Activated naive CD8-positive, alpha-beta T cell treated with anti-CD3 and anti-CD28 coated beads, Interleukin-2, amount 50 U/mL, for 16 hours (primary cell): ENCODE results near the gene KIAA1217.

Experiments used
- DNase-seq: peaks from one replicate; pipeline ENCODE4 v3.0.0-alpha.2; 2020; ENCODE audit warnings: low read depth, low spot score

KIAA1217 gene

GRCh38 chr10:24501056-24501711 is 292.2 kb downstream of the KIAA1217 start:
- DNase-seq: no peak

GRCh38 chr10:24502006-24502405 is 293.1 kb downstream of the KIAA1217 start:
- DNase-seq: no peak

- no peak for DNase-seq
Observed at GRCh38 chr10:24502801-24503460, 294.0 kb downstream of the KIAA1217 start.

DNA sequence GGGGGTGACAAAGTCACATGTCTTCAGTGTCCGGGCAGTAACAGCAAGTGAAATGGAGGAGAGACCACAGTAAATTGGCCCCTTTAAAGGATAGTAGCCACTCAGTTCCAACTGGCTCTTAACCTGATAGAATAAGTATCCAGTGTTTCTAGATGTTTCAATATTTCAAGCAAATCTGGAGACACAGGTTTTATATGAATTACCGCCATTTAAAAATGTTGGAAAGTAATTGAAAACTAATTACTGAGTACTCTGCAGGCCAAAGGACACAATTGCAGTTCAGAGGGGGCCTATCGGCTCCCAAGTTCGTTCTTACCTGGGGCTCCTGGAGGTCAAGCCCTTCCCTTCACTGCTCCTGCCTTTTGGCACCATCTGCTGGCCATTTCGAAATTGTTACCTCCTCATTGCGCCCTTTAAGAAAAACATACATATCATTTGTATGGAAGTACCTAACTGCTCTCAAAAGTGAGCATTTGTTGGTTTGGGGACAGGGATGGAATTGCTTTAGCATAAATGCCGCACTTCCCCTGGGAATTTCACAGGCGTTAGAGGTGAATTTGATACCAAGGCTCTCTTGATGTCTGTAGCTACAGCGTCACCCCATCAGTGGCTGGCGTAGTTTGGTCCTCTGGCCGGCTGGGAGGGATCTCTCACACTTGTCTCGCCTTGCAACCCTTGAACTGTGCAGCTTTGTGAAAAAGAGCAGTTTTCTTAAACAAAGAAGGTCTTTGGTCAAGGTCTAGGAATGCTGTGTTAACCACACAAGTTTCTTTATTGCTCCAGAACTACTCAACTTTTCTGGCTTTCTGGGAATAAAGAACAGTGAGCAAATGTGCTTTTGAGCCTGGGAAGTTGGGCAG is 294.8 kb downstream of the KIAA1217 start:
- no peak for DNase-seq

DNA sequence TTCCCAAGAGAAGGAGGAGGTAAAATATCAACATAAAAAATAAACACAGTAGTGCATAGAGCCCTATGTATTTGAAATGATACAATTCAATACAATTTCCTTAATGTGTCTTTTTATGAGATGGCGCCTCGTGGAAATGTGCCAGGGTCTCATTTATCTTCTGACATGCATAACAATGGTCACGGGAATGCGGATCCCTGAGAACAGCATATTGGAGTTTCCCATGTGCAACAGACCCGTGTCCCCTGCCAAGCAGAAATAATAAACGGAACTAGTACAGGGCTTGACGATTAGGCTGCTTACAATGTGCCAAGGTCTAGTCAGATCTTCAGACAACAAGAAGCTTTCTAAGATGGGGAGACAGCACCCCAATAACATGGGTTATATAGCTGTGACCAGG is 296.8 kb downstream of the KIAA1217 start:
- no peak for DNase-seq

- no peak for DNase-seq
Observed at GRCh38 chr10:24513155-24513554, 304.2 kb downstream of the KIAA1217 start.

GRCh38 chr10:24515481-24515880 is 306.5 kb downstream of the KIAA1217 start:
- no peak for DNase-seq

DNA sequence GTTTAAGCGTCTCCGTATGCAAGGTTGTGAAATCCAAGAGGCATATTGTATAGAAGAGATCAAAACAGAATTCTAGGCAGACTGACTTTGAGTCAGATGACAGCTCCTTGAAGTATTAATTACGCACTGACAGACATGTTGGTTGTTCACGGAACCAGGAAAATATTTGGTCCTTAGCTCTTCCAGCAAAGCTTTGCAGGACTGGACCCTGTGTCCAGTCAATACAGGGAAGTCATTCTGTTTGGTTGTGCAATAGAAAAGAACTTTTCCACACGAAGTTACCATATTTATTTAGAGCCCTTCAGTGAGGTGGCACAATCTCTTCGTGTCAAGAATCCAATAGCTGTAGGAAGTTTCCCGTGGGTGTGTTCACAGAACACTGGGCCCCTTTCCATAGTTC is 309.5 kb downstream of the KIAA1217 start:
- no peak for DNase-seq

GRCh38 chr10:24518981-24519597 is 310.2 kb downstream of the KIAA1217 start:
- no peak for DNase-seq

- DNase-seq: no peak
Observed at GRCh38 chr10:24519950-24520349, 311.0 kb downstream of the KIAA1217 start.

GRCh38 chr10:24524314-24524713 is 315.4 kb downstream of the KIAA1217 start:
- DNase-seq: no peak

DNA sequence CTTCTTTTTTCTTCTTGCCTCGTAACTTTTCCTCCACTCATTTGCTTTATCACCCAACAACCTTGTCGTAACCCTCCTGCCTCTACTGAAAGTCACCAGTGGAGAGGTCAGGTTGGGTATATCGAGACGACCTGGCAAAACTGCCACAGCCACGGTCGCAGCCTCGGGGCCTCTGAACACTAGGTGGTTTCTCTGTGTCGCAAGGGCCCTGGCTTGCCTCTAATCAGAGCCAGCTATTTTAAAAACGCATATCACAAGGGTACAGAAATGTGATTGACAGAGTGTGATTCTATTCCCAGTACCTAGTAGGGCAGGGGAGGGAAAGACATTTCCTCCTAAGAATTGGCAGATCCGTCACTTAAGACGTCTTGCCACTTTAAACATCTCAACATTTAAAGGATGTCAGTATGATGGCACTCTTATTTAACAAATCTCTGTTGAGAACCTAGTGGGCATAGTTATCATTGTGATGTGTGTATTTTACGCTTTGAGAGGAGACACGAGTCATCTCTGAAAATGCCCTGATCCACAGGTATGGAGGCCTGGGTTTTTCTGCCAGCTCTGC is 317.2 kb downstream of the KIAA1217 start:
- DNase-seq: no peak

- no peak for DNase-seq
Observed at GRCh38 chr10:24528946-24529345, 320.0 kb downstream of the KIAA1217 start.

DNA sequence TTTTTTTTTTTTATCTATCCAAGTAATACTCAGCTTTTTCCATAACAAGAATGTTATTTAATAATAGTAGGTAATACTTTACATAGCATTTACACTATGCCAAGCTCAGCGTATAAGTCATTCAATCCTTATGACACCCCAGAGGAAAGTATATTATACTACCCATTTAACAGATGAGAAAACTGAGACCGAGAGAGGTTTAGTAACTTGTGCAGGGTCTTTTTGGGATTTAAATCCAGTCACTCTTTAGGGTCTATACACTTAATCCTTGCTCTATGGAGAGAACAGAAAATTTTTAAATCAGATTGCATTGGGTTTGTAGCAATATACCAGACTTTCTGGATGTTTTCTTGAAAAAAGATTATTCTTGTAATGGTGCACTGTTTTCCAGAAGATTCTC is 322.5 kb downstream of the KIAA1217 start:
- no peak for DNase-seq

DNA sequence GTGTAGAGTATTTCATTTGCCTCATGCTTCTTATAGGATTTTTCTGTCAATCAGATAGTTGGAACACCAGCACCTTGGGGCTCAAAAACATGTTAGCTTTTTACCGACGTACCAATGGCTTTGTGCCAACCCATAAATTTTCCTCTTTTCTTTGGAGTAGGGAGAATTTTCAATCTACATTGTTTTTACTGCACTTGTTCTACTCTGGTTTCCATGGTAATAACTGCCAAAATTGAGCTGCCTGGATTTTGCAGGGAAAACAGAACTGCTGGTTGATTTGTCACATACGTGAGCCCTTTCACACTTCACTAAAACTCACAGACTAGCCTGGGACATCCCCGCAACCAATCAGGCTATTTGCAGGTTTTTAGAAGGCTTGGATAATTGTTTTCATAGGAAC is 325.0 kb downstream of the KIAA1217 start:
- DNase-seq: no peak

DNA sequence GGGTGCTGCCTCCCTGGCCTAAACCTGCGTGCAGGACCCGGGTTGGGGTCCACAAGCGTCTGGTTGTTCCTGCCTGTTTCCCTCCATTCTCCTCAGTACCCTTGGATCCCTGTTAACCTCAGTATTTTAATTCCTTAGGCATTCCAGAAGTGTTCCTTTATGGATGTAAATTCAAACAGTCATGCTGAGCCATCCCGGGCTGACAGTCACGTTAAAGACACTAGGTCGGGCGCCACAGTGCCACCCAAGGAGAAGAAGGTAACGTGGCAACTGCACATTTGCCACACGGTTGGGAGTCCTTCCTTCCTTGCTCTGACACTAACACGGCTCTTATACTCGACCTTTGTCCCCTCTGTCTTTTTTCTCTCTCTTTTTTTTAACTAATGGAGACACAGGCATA is 327.7 kb downstream of the KIAA1217 start:
- no peak for DNase-seq

GRCh38 chr10:24541239-24541753 is 332.4 kb downstream of the KIAA1217 start:
- no peak for DNase-seq

GRCh38 chr10:24542314-24543270 is 333.7 kb downstream of the KIAA1217 start:
- DNase-seq: no peak

- DNase-seq: no peak
Observed at GRCh38 chr10:24544776-24545175, 335.8 kb downstream of the KIAA1217 start.

- no peak for DNase-seq
Observed at GRCh38 chr10:24545585-24545984, 336.6 kb downstream of the KIAA1217 start.
